Stimulated activated CD8-positive, alpha-beta memory T cell treated with anti-CD3 and anti-CD28 coated beads, Interleukin-4, amount 100 ng/mL, for 24 hours (primary cell): ENCODE measurements around the gene LLGL2.
A peak's percentile ranks its signal among the peaks of the same experiment; 100 is the strongest.
"Not testable (repeated sequence)": the region's sequence is repeated elsewhere in the genome, so short reads cannot be mapped to it uniquely, and the experiment has no call there.

Experiments
- DNase-seq: peaks from one replicate; pipeline ENCODE4 v3.0.0-alpha.2; 2020; ENCODE audit warnings: low read depth

Gene LLGL2, protein sequence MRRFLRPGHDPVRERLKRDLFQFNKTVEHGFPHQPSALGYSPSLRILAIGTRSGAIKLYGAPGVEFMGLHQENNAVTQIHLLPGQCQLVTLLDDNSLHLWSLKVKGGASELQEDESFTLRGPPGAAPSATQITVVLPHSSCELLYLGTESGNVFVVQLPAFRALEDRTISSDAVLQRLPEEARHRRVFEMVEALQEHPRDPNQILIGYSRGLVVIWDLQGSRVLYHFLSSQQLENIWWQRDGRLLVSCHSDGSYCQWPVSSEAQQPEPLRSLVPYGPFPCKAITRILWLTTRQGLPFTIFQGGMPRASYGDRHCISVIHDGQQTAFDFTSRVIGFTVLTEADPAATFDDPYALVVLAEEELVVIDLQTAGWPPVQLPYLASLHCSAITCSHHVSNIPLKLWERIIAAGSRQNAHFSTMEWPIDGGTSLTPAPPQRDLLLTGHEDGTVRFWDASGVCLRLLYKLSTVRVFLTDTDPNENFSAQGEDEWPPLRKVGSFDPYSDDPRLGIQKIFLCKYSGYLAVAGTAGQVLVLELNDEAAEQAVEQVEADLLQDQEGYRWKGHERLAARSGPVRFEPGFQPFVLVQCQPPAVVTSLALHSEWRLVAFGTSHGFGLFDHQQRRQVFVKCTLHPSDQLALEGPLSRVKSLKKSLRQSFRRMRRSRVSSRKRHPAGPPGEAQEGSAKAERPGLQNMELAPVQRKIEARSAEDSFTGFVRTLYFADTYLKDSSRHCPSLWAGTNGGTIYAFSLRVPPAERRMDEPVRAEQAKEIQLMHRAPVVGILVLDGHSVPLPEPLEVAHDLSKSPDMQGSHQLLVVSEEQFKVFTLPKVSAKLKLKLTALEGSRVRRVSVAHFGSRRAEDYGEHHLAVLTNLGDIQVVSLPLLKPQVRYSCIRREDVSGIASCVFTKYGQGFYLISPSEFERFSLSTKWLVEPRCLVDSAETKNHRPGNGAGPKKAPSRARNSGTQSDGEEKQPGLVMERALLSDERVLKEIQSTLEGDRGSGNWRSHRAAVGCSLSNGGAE

DNA sequence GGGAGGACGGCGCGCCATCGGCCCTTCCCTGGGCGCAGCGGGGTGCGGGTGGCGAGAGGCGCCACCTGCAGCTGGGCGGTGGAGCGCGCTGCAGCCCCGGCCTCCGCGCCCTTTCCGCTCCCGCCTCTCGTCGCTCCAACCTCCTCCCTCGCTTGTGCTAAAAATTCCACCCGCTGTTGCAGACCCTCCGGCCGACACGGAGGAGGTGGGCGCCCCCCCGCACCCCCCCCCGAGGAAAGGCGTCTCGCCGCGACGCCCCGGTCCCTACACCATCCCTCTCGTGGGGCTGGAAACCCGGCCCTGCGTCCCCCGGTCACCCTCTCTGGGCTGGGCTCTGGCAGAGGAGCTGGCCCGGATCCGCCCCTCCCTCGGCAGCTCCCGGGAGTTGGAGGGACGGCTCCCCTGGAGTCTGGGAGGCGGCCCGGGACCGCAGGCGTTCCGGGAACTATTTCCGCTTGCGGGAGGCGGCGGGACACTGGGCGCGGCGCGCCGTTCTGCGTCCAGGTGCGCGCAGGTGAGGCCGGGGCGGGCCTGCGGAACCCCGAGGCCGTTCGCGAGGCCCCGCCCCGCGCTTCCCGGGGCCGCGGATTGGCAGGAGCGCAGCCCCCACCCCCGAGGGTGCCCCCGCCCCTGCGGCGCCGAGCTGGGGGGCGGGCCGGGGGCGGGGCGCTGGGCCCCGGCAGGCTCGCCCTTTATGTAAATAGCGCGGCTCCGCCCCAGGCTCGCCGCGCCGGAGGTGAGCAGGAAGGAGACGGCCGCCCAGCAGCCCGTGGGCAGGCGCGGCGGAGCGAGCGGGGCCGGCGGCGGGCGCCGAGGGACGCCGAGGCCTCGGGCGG, at the start of gene LLGL2:
Gene LLGL2 (plus strand): TSS at position 728 of the 836 bp plus-strand sequence. CDS start 17,730 bp downstream, outside the sequence.
- peak; percentile 71 for DNase-seq

DNA sequence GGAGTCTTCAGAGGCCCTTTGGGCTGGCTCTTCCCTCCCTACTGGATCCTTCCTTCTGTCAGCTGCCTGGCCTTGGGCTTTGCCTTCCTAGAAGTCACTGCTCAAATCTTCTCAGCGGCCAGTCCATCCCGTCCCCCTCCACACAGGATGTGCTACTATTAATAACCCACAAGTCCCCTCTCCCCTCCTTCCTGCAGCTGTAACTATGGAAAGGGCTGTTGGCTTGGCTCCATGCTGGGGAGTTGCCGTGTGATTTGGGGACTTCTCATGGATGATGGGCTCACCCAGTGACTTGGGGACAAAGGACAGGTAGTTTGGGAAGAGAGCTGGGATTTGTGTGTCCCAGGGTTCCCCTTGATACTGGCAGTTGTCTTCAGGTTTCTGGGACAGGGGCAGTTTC, 49.6 kb upstream of the LLGL2 start:
- no peak for DNase-seq

DNA sequence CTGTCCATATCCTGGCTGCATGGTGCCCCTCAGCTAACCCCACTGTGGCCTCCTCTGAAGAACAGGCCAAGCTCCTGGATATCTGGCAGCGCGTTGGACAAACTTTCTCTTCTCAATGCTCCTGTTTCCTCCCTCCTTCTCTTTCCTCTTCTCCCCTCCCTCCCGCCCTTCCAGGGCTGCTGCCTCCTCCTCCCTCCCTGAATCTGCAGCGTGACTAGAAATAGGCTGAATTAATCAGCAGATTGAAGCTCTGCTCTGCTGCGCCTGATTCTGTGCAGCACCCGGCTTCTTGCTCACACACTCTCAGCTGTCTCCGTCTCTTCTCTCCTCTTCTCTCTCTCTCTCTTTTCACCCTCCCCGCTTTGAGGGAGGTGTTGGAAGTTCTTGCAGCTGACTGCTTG, 49.2 kb upstream of the LLGL2 start:
- no peak for DNase-seq

DNA sequence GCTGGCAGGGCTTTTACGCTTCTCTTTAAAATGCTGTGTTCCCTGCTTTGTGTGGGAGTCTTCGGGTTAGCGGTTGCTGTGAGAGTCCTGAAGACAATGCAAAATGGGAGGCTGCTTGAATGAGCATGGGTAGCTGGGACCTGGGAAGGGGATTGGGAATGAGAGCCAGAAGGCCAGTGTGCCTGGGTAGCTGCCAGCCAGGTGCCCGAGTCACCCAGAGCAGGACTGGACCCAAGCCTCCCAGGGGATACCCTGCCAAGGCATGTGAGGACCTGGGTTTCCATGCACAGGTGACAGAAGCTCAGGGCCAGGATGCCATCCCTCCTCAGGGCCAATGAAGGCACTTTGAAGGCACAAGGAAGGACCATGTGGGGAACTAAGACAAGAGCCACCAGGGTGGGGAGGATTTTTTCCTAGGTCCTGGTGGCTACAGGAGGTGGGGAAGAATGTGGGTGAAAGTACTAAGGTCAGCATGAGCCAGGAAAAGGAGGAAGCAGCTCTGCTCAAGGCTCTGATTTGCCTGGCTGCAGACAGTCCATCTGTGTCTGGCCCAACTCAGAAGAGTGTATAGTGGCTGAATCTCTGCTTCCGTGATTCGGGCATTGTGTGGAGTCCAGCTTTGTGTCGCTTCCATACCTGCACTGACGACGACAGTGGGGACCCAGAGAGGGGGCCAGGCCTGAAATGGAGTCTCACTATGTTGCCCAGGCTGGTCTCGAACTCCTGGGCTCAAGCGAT, 48.6 kb upstream of the LLGL2 start:
- DNase-seq: no peak

DNA sequence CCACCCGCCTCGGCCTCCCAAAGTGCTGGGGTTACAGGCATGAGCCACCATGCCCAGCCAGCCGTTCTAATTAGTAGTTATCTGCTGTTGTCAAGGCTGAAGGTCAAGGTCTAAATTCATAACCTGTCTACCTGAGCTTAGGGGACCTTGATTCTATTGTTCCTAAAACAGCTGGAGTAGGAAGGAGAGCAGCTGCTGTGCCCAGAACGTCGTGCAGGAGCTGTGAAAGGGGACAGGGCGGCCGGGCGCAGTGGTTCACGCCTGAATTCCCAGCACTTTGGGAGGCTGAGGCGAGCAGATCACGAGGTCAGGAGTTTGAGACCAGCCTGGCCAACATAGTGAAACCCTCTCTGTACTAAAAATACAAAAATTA, 48.0 kb upstream of the LLGL2 start:
- DNase-seq: not testable (repeated sequence)

DNA sequence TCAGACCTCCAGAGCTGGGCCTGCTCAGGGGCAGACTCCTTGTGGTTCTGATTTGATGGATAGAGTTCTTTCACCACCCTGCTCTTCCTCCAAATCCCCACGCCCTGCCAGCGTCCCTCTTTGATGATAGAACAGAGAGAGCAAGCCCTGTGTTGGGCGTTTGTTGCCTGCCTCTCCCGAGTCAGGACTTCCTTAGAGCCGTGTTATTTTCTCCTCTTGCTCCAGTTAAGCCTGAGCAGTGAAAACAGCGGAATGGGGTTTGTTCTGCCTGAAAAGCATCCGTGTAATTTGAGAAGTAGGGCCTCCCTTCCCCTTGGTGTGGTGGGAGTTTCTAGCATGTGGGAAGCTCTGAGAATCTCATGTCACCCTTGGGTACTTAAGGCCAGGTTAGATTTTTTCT, 47.0 kb upstream of the LLGL2 start:
- DNase-seq: no peak

DNA sequence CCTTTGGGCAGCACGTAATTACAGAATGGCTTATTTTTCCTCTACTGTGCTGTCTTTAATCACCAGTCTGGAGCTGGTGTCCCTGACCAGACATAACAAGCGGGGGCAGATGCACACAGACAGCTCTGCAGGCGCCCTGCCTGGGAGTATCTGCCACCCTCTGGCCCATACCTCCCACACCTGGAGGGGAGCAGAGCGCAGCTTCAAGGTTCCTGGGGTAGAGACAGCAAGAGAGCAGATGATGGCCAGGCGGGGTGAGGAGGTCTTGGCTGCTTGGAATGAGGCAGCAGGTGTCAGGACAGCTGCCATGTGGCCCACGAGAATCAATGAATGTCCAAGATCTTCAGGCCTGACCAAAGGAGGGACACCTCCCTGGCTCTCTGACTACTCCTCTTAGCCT, 45.2 kb upstream of the LLGL2 start:
- DNase-seq: no peak

DNA sequence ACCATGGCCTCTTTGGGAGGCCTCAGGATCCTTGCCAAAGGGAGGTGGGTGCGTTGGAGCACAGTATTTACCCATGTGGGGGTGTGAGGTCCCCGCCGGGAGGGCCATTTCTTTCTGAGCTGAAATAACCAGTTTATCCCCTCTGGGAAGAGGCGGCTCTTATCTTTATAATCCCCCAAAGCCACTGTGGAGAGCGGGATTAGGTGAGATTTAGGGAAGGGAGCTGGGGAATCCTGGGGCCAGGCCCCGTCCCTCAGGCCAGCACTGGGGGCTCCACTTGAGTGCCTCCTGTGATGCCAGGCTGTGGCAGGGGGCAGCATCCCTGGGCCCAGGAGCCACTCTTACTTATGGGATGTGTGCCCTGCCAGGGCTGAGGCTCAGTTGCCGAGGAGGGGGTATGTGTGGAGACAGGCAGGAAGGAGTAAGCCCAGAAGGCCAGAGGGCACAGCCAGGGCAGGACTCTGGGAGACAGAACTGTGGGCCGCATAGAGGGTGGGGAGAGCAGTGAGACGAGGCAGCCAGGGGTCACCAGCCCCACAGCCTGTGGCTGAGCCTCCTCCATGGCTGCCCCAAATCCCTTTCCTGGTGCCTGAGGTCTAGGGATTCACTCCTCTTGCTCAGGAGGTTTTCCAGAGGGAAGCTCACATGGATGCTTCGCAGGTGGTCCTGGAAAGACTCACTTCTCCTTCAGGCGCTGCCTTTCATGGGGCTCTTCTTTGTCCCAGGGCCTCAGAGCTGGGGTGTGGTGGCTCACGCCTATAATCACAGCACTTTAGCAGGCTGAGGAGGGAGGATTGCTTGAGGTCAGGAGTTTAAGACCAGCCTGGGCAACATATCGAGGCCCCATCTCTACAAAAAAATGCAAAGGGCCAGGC, 44.1 kb upstream of the LLGL2 start:
- DNase-seq: no peak

DNA sequence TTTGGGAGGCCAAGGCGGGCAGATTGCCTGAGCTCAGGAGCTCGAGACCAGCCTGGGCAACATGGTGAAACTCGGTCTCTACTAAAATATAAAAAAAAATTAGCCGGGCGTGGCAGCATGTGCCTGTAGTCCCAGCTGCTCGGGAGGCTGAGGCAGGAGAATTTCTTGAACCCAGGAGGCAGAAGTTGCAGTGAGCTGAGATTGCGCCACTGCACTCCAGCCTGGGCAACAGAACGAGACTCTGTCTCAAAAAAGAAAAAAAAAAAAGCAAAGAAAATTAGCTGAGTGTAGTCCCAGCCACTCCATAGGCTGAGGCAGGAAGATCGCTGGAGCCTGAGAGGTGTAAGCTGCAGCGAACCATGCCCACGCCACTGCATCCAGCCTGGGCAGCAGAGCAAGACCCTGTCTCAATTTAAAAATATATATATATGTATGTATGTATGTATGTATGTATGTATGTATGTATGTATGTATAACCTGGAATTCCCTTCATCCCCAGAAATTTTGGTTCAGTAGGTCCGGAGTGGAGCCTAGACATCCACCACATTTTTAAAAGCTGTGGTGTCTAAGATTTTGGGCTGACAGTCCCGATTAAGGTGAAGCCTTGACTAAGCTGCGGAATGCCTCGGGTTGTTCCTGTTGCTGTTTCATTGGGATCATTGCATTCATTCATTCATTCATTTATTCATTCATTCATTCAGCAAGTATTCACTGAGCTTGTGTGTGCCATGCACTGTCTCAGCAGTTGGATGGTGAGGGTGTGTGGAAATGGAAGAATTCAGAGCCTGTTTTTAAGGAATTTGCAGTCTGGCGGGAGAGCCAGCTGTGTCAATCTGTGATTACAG, 43.2 kb upstream of the LLGL2 start:
- no peak for DNase-seq

DNA sequence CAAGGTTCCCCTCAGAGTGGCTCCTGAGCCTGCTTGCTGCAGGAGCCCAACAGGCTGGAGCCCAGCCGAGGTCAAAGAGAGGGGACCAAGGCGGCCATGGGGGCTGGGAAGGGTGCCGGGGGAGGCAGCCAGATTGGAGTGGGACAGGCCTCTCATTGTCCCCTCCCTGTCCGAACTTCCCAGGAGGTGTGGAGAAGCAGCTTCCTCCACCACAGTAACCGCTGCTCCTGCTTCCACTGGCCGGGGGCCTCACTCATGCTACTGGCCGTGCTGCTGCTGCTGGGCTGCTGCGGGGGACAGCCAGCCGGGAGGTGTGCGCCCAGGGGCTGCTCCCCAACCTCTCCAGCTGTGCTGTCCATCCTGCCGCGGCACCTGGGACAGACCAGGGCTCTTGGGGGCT, 39.8 kb upstream of the LLGL2 start:
- no peak for DNase-seq

DNA sequence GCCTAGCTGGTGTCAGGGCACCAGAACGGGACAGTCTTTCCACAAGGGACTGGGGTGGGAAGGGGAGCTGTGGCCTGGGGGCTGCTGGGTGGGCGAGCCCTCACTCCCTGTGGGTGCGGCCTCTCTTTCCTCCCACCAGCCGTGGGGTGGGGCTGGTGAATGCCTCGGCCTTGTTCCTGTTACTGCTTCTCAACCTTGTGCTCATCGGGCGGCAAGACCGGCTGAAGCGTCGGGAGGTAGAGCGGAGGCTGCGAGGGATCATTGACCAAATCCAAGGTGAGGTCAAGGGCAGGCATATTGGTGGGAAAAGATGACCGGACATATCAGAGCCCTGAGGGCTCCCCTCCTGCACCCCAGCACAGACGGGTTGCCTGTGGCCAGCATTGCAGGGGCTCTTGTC, 39.3 kb upstream of the LLGL2 start:
- DNase-seq: no peak

DNA sequence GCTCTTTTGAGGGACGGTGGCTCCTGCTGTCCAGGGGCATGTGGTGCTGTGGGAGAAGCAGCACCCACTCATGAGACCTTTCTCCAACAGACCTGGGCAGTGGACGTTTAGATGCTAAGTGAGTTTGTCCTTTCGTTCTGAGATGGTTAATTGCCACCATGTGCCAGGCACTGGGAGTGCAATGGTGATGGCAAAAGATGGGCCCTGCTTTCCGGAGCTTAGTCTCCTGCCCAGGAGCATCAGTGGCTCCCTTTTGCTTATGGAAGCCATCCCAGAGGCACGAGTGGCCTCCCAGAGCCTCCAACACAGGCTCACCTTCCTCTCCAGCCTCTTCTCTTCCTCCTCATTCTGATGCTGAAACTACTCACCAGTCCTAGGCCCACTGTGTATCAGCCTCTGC, 38.5 kb upstream of the LLGL2 start:
- no peak for DNase-seq

DNA sequence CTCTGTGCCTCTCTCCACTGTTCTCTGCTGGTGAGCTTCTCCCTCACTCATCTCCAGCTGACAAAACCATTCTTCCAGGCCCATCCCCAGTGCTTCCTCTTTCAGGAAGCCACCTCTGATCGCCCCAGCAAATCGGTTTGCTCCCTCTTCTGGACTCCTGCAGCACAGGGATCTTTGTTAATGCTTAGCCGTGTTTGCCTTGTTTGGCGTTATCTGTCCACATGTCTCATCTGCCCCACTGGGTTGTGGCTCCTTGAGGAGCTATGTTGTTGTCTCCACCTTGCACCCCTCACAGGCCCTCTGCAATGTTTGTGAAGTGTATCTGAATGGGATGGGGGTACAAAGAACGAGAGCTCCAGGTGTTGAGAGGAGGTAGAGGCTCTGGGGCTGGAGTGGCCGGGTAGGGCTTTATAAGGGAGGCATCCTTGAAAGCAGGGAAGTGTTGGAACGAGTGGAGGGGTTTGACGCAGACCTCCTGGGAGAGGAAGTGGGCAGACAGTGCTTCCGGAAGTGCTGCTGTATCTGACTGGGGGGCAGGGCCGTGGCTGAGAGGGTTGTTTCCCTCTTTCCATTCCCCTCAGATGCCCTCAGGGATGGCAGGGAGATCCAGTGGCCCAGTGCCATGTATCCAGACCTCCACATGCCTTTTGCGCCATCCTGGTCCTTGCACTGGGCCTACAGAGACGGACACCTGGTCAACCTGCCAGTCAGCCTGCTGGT, 38.0 kb upstream of the LLGL2 start:
- peak; percentile 28 for DNase-seq

DNA sequence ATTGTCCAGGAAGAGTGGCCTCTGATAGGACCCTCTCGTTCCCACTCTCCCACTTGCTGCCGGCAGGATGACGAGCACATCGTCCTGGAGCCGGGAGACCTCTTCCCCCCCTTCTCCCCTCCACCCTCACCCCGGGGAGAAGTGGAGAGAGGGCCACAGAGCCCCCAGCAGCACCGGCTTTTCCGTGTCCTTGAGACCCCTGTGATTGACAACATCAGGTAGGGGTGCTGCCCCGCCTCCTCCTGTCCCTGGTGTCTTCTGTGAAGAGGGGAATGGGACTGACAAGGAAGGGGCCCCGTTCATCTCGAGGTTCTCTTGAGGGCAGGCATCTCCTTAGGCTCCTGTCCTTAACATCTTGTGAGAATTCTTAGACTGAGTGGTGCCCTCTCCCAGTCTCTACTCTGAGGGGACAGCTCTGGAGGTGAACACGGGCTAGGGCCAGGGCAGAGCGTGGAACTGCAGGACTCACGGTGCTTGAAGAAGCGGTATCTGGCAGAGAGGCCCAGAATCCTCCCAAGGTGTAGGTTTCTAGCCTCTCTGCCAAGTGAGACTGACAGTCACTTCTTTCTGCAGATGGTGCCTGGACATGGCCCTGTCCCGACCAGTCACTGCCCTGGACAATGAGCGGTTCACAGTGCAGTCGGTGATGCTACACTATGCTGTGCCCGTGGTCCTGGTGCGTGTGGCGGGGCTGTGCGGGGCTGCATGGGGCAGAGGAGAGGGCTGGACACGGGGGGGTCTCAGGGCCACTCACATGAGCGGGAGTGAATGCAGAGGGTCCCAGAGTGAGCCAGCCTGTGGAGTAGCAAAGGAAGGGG, 36.6 kb upstream of the LLGL2 start:
- DNase-seq: no peak

DNA sequence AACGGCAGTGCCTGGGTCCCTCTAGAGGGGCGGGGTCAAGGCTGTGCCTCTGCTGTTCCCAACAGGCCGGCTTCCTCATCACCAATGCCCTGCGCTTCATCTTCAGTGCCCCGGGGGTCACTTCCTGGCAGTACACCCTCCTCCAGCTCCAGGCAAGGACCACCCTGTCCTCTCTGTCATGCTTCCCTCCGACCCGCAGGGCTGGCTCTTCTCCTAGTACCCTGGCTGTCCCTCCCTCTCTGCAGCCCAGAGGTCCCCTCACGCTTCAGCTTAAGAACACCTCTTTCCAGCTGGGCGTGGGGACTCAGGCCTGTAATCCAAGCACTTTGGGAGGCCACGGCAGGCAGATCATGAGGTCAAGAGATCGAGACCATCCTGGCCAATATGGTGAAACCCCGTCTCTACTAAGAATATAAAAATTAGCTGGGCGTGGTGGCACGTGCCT, 36.0 kb upstream of the LLGL2 start:
- no peak for DNase-seq

DNA sequence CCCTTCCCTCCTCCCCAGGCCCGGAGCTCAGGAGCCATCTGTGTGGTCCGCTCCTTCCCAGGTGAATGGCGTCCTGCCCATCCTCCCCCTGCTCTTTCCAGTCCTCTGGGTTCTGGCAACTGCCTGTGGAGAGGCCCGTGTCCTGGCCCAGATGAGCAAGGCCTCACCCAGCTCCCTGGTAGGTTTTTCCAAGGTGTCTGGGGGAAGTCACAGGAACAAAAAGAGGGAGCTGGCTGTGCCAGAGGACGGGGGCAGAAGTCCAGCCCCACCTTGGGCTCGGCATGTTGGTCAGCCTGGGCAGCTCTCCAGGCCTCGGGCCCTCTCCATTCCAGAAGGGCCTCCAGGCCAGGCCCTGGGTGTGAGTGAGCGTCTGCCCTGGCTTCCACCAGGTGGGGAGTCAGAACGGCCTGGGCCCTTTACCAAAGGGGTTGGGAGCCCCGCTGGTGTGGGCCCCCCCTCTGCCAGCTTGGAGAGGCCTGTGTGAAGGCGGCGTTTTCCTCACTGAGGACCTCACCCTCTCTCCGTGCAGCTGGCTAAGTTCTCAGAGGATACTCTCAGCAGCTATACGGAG, 35.2 kb upstream of the LLGL2 start:
- no peak for DNase-seq

DNA sequence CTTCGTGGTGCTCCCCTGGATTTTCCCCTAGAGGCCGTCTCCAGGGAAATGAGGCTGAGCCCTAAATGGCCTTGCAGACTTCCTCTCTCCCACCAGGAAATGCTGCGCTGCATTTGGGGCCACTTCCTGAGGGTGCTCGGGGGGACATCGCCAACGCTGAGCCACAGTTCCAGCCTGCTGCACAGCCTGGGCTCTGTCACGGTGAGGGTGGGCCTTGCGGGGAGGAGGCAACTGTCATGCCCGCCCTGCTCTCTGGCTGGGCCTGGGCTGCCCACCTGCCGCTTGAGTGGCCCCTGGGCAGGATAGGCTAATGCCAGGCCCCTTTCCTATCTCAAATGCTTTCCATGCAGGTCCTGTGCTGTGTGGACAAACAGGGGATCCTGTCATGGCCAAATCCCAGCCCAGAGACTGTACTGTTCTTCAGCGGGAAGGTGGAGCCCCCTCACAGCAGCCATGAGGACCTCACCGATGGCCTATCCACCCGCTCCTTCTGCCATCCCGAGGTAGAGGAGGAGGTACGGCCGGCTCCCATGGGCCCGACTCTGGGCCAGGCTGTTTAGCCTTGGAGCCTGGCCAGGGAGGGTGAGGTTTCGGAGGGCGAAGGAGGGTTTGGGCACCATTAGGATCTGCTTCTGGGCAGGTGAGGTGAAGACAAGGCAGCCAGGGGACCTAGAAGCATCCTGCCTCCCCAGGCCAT, 34.4 kb upstream of the LLGL2 start:
- DNase-seq: no peak
